Gastroesophageal sphincter (tissue), 3 donors: Measurements from ENCODE around the gene SLC7A11.

Experiments used
- CTCF ChIP-seq, 4 experiments: fragments of 200-600 bp in 2 of 4; fragments of 450-650 bp in 2 of 4; sonication (generic) in 1 of 4; IDR thresholded peaks; one replicate each; pipeline ENCODE4 v1.5.1; 2017 to 2019; ENCODE audit warnings: antibody characterized with exemption in 4 of 4, mild to moderate bottlenecking in 2 of 4, moderate library complexity in 2 of 4
- POLR2A ChIP-seq, 2 donors: fragments of 450-650 bp; IDR thresholded peaks; one replicate each; pipeline ENCODE4 v1.6.1; 2017; ENCODE audit warnings: antibody characterized with exemption in 2 of 2, mild to moderate bottlenecking in 2 of 2, moderate library complexity in 1 of 2
- POLR2AphosphoS5 ChIP-seq: sonication (generic); formaldehyde crosslinking; IDR thresholded peaks from one replicate; pipeline ENCODE4 v1.6.1; 2017; ENCODE audit warnings: antibody characterized with exemption

GRCh38 chr4:138234248-138234647, 7.9 kb downstream of the SLC7A11 start:
- TF ChIP-seq CTCF (IDR thresholded peaks at IDR 0.05), result no peak
- no peak for TF ChIP-seq POLR2A (IDR thresholded peaks at IDR 0.05)
- TF ChIP-seq POLR2AphosphoS5, result no peak
